Thoracic aorta (tissue), 2 donors: ENCODE data around the gene LSM7. TPM values are rescaled to one million over a fixed set of nuclear protein-coding genes. Genes with fewer than 3 reads are reported as not detected.

Source experiments
- ATAC-seq: fragments of 150-250 bp; one replicate; pipeline ENCODE4 v1.8.0; 2017; ENCODE audit warnings: low read depth; ENCODE audit not compliant: insufficient number of reproducible peaks, low FRiP score
- DNase-seq: peaks from one replicate; pipeline ENCODE4 v3.0.0-alpha.2; 2020; ENCODE audit warnings: low spot score
- H3K27ac ChIP-seq, 2 donors: fragments of 200-600 bp; sonication (generic); 1 replicate in 1 of 2; 2 replicates in 1 of 2; pipeline ENCODE4 v1.5.1; 2016; ENCODE audit warnings: mild to moderate bottlenecking in 2 of 2, moderate library complexity in 2 of 2
- H3K27me3 ChIP-seq: fragments of 200-600 bp; sonication (generic); replicated peaks from 2 replicates; pipeline ENCODE4 v1.6.0; 2016; ENCODE audit warnings: mild to moderate bottlenecking; ENCODE audit not compliant: insufficient read depth
- H3K36me3 ChIP-seq: fragments of 200-600 bp; sonication (generic); one replicate; pipeline ENCODE4 v1.5.1; 2016
- H3K4me1 ChIP-seq, 2 donors: fragments of 200-600 bp; sonication (generic); 1 replicate in 1 of 2; 2 replicates in 1 of 2; pipeline versions ENCODE4 v1.5.1 to v1.6.0; 2016; ENCODE audit warnings: low read depth in 2 of 2, mild to moderate bottlenecking in 1 of 2; ENCODE audit not compliant: control insufficient read depth in 1 of 2
- H3K4me3 ChIP-seq: fragments of 200-600 bp; sonication (generic); 2 replicates; pipeline ENCODE4 v1.5.1; 2016; ENCODE audit warnings: mild to moderate bottlenecking
- H3K9me3 ChIP-seq: fragments of 200-600 bp; sonication (generic); 2 replicates; pipeline ENCODE4 v1.5.1; 2016
- total RNA-seq, 2 donors: library from RNA; depleted of rRNA; stranded (reverse); fragments of >200 nt; gene quantifications; one replicate each; pipeline versions ENCODE4 v1.1.0 to v1.2.3, GENCODE V29; 2016
- TF ChIP-seq, protein P1 (sequence below): fragments of 200-600 bp; sonication (generic); IDR thresholded peaks from one replicate; pipeline ENCODE4 v1.5.1; 2019; ENCODE audit warnings: antibody characterized with exemption

LSM7 gene
- total RNA-seq, 2 donors from 2014 or later: 35.5 to 38.8 TPM

GRCh38 chr19:2362046-2362969 lies 33.9 kb upstream of the LSM7 start:
- Histone ChIP-seq H3K4me1 (no peaks in the 10 kb centered on the region), H3K36me3 (no peaks in the 10 kb centered on the region), H3K27ac (no peak overlapping the region), H3K4me3 (no peak overlapping the region), H3K9me3 (no peaks in the 10 kb centered on the region), H3K27me3 (no peaks in the 10 kb centered on the region)
- ATAC-seq (no peak), DNase-seq (no peak)
- TF ChIP-seq, protein P1, sequence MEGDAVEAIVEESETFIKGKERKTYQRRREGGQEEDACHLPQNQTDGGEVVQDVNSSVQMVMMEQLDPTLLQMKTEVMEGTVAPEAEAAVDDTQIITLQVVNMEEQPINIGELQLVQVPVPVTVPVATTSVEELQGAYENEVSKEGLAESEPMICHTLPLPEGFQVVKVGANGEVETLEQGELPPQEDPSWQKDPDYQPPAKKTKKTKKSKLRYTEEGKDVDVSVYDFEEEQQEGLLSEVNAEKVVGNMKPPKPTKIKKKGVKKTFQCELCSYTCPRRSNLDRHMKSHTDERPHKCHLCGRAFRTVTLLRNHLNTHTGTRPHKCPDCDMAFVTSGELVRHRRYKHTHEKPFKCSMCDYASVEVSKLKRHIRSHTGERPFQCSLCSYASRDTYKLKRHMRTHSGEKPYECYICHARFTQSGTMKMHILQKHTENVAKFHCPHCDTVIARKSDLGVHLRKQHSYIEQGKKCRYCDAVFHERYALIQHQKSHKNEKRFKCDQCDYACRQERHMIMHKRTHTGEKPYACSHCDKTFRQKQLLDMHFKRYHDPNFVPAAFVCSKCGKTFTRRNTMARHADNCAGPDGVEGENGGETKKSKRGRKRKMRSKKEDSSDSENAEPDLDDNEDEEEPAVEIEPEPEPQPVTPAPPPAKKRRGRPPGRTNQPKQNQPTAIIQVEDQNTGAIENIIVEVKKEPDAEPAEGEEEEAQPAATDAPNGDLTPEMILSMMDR: no peak

GRCh38 chr19:2361246-2362045 lies 33.1 kb upstream of the LSM7 start:
- Histone ChIP-seq H3K27me3 (no peaks in the 10 kb centered on the region), H3K9me3 (no peaks in the 10 kb centered on the region), H3K4me3 (no peak overlapping the region), H3K27ac (no peak overlapping the region), H3K36me3 (no peaks in the 10 kb centered on the region), H3K4me1 (no peaks in the 10 kb centered on the region)
- TF ChIP-seq, protein P1: no peak
- ATAC-seq: no peak
- DNase-seq: no peak

DNA sequence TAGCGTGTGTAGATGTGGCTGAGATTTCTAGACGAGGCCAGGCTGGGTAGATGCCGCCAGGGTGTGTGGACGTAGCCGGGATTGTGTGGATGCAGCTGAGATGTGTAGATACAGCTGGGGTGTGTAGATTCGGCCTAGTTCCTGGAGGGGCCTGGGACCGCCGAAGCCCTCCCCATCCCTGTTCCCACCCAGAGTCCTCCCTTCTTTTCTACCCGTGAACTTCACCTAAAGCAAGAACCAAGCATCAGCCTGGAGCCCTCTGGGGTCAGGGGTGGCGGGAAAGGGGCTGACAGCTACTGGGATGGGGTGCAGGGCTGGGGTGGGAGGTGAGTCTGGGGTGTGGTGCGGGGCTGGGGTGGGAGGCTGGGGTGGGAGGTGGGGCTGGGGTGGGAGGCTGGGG lies 32.4 kb upstream of the LSM7 start:
- no peak for ATAC-seq
- Histone ChIP-seq H3K36me3 (no peaks in the 10 kb centered on the region), H3K27me3 (no peaks in the 10 kb centered on the region), H3K4me3 (no peak overlapping the region), H3K27ac (no peak overlapping the region), H3K4me1 (no peaks in the 10 kb centered on the region), H3K9me3 (no peaks in the 10 kb centered on the region)
- DNase-seq: no peak
- TF ChIP-seq, protein P1: no peak

DNA sequence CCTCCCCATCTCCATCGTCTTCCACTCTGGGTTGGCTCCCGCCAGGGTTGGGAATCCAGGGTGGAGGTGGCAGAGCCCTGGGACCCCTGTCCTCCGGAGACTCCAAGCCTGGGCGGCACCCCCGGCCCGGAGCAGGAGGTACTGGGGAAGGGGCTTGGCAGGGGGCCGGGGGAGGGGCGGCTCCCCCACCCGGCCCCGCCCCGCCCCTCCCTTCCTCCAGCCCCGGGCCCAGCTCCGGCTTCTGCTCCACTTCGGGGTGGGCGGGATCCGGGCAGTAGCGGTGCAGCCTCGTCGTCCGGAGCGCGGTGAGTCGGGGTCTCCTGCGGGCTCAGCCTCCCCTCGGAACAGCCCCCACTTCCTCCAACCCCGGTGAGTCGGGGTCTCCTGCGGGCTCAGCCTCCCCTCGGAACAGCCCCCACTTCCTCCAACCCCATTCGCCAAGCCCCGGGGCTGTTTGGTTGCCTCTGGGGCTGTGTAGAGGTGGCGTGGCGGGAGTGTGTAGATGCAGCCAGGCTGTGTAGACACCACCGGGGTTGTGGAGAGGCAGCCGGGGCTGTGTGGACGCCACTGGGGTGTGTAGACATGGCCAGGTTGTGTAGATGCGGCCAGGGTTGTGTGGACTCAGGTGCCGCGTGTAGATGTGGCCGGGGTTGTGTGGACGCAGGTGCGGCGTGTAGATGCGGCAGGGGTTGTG lies 31.8 kb upstream of the LSM7 start, which contains the start of gene TMPRSS9:
TMPRSS9 (plus strand) TSS at position 274 of the 694 bp plus-strand sequence. CDS start 29,521 bp downstream, outside the sequence.
- no peaks in the 10 kb centered on the region for H3K9me3 ChIP-seq
- no peak within 1 kb of the TSS for H3K27ac ChIP-seq
- H3K36me3 ChIP-seq: no peaks in the 10 kb centered on the region
- no peak for ATAC-seq
- TF ChIP-seq, protein P1: no peak
- DNase-seq: no peak
- H3K27me3 ChIP-seq: no peaks in the 10 kb centered on the region
- no peaks in the 10 kb centered on the region for H3K4me1 ChIP-seq
- no peak within 1 kb of the TSS for H3K4me3 ChIP-seq
